Transverse colon (tissue), 4 donors: ENCODE data around the gene RDH5. TPM values are rescaled to one million over a fixed set of nuclear protein-coding genes. Genes with fewer than 3 reads are reported as not detected.
"Not testable (repeated sequence)": the region's sequence is repeated elsewhere in the genome, so short reads cannot be mapped to it uniquely, and the experiment has no call there.

Source experiments
- DNase-seq: peaks from one replicate; pipeline ENCODE4 v3.0.0-alpha.2; 2019
- H3K27ac ChIP-seq, 4 donors: fragments of 200-600 bp; sonication (generic); 2 replicates each; pipeline ENCODE4 v1.5.1; 2016 to 2018; ENCODE audit warnings: inconsistent platforms in 4 of 4
- H3K27me3 ChIP-seq: fragments of 200-600 bp; sonication (generic); 2 replicates; pipeline ENCODE4 v1.5.1; 2017; ENCODE audit warnings: inconsistent platforms
- H3K36me3 ChIP-seq, 4 donors: fragments of 200-600 bp; sonication (generic); 2 replicates each; pipeline ENCODE4 v1.5.1; 2017 to 2019; ENCODE audit warnings: inconsistent platforms in 4 of 4
- H3K4me1 ChIP-seq, 4 donors: fragments of 200-600 bp; sonication (generic); 2 replicates each; pipeline ENCODE4 v1.5.1; 2017 to 2020; ENCODE audit warnings: inconsistent platforms in 4 of 4
- H3K4me3 ChIP-seq, 4 donors: fragments of 200-600 bp; sonication (generic); 1 replicate in 1 of 4; 2 replicates in 3 of 4; pipeline versions ENCODE4 v1.5.1 to v1.6.1; 2017 to 2019; ENCODE audit warnings: inconsistent platforms in 4 of 4
- H3K9me3 ChIP-seq, 2 donors: fragments of 200-600 bp; sonication (generic); 2 replicates each; pipeline ENCODE4 v1.5.1; 2017 to 2019; ENCODE audit warnings: inconsistent platforms in 2 of 2
- CTCF ChIP-seq, 5 experiments: fragments of 200-600 bp in 3 of 5; fragments of 450-650 bp in 2 of 5; sonication (generic) in 3 of 5; IDR thresholded peaks; 1 replicate in 2 of 5; 2 replicates in 3 of 5; pipeline ENCODE4 v1.5.1; 2016 to 2017; ENCODE audit warnings: antibody characterized with exemption in 5 of 5, inconsistent platforms in 3 of 5, mild to moderate bottlenecking in 2 of 5, moderate library complexity in 1 of 5
- EP300 ChIP-seq: sonication (generic); formaldehyde crosslinking; IDR thresholded peaks from one replicate; pipeline ENCODE4 v1.6.1; 2017; ENCODE audit warnings: antibody characterized with exemption, low read depth
- POLR2A ChIP-seq: fragments of 450-650 bp; IDR thresholded peaks from one replicate; pipeline ENCODE4 v1.6.1; 2016; ENCODE audit warnings: antibody characterized with exemption, mild to moderate bottlenecking, moderate library complexity
- POLR2AphosphoS5 ChIP-seq, 3 donors: sonication (generic); formaldehyde crosslinking; IDR thresholded peaks; one replicate each; pipeline ENCODE4 v1.6.1; 2016; ENCODE audit warnings: antibody characterized with exemption in 3 of 3
- WGBS, 2 donors: methylation state at CpG; one replicate each; pipeline ENCODE4 v1.1.5; 2018; ENCODE audit warnings: low coverage in 1 of 2; 5-methylcytosine and 5-hydroxymethylcytosine counted together
- in situ Hi-C, 4 donors: fragments of 200-750 bp; cut with MboI; loops; one replicate each; pipeline versions ENCODE4 v1.15.0 to v1.15.1; 2017; ENCODE audit warnings: low sequenced_read_pairs in 3 of 4, low pct_ligation_motif_present in 1 of 4, low pct_unique_long_range_greater_than_20kb in 1 of 4
- intact Hi-C: fragments of 100-400 bp; cut with DNase I; formaldehyde crosslinking; loops from one replicate; pipeline ENCODE4 v1.15.1; 2023; ENCODE audit warnings: low total_unique reads
- total RNA-seq, 4 donors: library from RNA; depleted of rRNA; stranded (reverse); fragments of >200 nt; gene quantifications; one replicate each; pipeline ENCODE4 v1.1.0, GENCODE V29; 2016

RDH5 gene
- total RNA-seq, 4 donors from 2014 or later = 16.5 to 74.4 (median 58.3) TPM

- Histone ChIP-seq H3K27ac (no peak overlapping the region), H3K27me3 (no peaks in the 10 kb centered on the region), H3K4me3 (no peak overlapping the region), H3K4me1 (no peaks in the 10 kb centered on the region), H3K36me3 (peaks cover 0 to 47% (median 23%) of the 10 kb centered on the region in 4 donors), H3K9me3 (no peaks in the 10 kb centered on the region)
- intact Hi-C loops = no loop called here
- WGBS, 2 donors = 78% methylated on average over 2 of the region's 2 CpGs; no CpG with 5 or more reads in 1 of the 2 donors
- no peak for DNase-seq
- TF ChIP-seq CTCF (IDR thresholded peaks at IDR 0.05) (no peak), EP300 (no peak), POLR2A (no peak), POLR2AphosphoS5 (IDR thresholded peaks at IDR 0.05) (no peak)
- in situ Hi-C loops = loop anchor here in 1 of 4 donors (10.0 kb wide), 1 partner anchor 47 kb away; no protein-coding TSS in a partner anchor
These were observed 37.5 kb downstream of the RDH5 start for GRCh38 chr12:55757701-55758100.

GRCh38 chr12:55758575-55758974, 38.4 kb downstream of the RDH5 start:
- in situ Hi-C loops = loop anchor here in 1 of 4 donors (10.0 kb wide), 1 partner anchor 46 kb away; no protein-coding TSS in a partner anchor
- H3K27ac ChIP-seq, intact Hi-C loops, H3K4me1 ChIP-seq, H3K4me3 ChIP-seq, H3K27me3 ChIP-seq, DNase-seq, H3K9me3 ChIP-seq: not testable (repeated sequence)
- H3K36me3 ChIP-seq = peaks cover 0 to 48% (median 23%) of the 10 kb centered on the region in 4 donors
- WGBS, 2 donors = 100% methylated on average over 4 of the region's 4 CpGs; no CpG with 5 or more reads in 1 of the 2 donors

- WGBS, 2 donors = 83 to 95% methylated on average over 6 of the region's 6 CpGs
- TF ChIP-seq POLR2AphosphoS5 (IDR thresholded peaks at IDR 0.05) = no peak
- no peak for TF ChIP-seq POLR2A
- TF ChIP-seq CTCF (IDR thresholded peaks at IDR 0.05) = no peak
- TF ChIP-seq EP300 = no peak
- no peaks in the 10 kb centered on the region for H3K4me1 ChIP-seq
These were observed 40.5 kb downstream of the RDH5 start for GRCh38 chr12:55760663-55761062.

GRCh38 chr12:55762646-55763045, 42.5 kb downstream of the RDH5 start:
- in situ Hi-C loops = no loop called here
- Histone ChIP-seq H3K36me3 (peaks cover 0 to 41% (median 15%) of the 10 kb centered on the region in 4 donors), H3K4me1 (no peaks in the 10 kb centered on the region)

More at GRCh38 chr12:55760663-55761062, 40.5 kb downstream of the RDH5 start:
- no peak for DNase-seq
- H3K36me3 ChIP-seq = peaks cover 0 to 54% (median 23%) of the 10 kb centered on the region in 4 donors
- H3K9me3 ChIP-seq = no peaks in the 10 kb centered on the region
- H3K4me3 ChIP-seq = no peak overlapping the region
- intact Hi-C loops (no loop called here), in situ Hi-C loops (no loop called here)
- H3K27me3 ChIP-seq = no peaks in the 10 kb centered on the region
- no peak overlapping the region for H3K27ac ChIP-seq

More at GRCh38 chr12:55762646-55763045, 42.5 kb downstream of the RDH5 start:
- Histone ChIP-seq H3K27me3 (no peaks in the 10 kb centered on the region), H3K9me3 (no peaks in the 10 kb centered on the region), H3K27ac (no peak overlapping the region), H3K4me3 (no peak overlapping the region)
- intact Hi-C loops = no loop called here
- no peak for DNase-seq
- no peak for TF ChIP-seq CTCF (IDR thresholded peaks at IDR 0.05)
- TF ChIP-seq POLR2A = no peak
- no peak for TF ChIP-seq EP300
- no peak for TF ChIP-seq POLR2AphosphoS5 (IDR thresholded peaks at IDR 0.05)
